HL-60 (cell line): ENCODE data around the gene PPP1R11.

ENCODE experiments used
- CTCF ChIP-seq: IDR thresholded peaks from one replicate; pipeline ENCODE4 v1.5.1; 2011; ENCODE audit warnings: low read length, control low read depth, inconsistent platforms; ENCODE audit not compliant: insufficient read depth
- GABPA ChIP-seq: IDR thresholded peaks from 2 replicates; pipeline ENCODE4 v1.6.1; 2012; ENCODE audit warnings: low read depth
- POLR2AphosphoS5 ChIP-seq: IDR thresholded peaks from 2 replicates; pipeline ENCODE4 v1.6.1; 2012; ENCODE audit warnings: low read depth
- REST ChIP-seq: IDR thresholded peaks from 2 replicates; pipeline ENCODE4 v1.6.1; 2012; ENCODE audit warnings: low read depth; ENCODE audit not compliant: insufficient replicate concordance

- no peak for TF ChIP-seq CTCF
- TF ChIP-seq POLR2AphosphoS5, result no peak
- TF ChIP-seq REST, result no peak
- TF ChIP-seq GABPA, result no peak
These were observed 29.8 kb downstream of the PPP1R11 start for GRCh38 chr6:30096829-30097228.
